Measurements from ENCODE around the gene CGB5. TPM values are rescaled to one million over a fixed set of nuclear protein-coding genes. Genes with fewer than 3 reads are reported as not detected.
"Not testable (repeated sequence)": the region's sequence is repeated elsewhere in the genome, so short reads cannot be mapped to it uniquely, and the experiment has no call there.

The CGB5 gene
- total RNA-seq, 1 donor from 2014 or later, result not detected

DNA sequence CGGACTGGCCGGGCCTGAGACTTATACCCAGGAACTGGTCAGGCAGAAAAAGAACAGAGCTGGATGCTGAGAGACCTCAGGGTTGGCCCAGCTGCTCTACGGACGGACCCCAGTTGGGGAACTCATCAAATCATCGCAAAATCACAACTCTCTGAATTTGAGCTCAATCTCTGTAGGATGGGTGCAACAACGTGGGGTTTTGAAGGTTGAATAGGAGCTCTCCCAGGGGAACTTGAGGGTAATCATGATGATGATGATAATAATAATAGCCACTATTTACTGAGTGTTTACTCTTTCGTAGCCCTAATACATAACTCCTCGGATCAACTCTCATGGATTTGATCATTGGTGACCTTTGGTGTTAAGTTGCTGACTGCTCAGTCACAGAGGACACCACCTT, 13.3 kb upstream of the CGB5 start:
- H3K4me1 ChIP-seq; DNase-seq (ENCODE audit: extremely low spot score in 2 of 2); H3K27me3 ChIP-seq; H3K4me3 ChIP-seq; H3K27ac ChIP-seq; intact Hi-C loops (cut with DNase I); H3K9me3 ChIP-seq; H3K36me3 ChIP-seq: not testable (repeated sequence)

DNA sequence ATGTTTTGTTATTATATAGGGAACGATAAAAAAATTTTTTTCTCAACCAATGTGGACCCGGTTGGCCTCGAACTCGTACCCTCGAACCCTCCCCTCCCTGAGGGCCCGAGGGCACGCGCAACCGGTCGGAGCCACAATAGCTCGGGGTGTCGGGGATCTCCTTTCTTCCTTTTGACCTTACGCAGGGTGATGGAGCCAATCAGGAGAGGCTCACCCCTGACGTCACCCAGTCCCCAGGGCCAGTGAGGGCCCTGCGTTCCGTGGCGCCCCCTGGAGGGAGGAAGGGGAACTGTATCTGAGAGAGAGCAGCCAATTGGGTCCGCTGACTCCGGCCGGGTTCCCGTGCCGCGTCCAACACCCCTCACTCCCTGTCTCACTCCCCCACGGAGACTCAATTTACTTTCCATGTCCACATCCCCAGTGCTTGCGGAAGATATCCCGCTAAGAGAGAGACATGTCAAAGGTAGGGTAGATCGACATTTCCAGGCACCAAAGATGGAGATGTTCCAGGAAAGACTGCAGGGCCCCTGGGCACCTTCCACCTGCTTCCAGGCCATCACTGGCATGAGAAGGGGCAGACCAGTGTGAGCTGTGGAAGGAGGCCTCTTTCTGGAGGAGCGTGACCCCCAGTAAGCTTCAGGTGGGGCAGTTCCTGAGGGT, 11.9 kb upstream of the CGB5 start, which contains the start of gene CGB2:
Gene CGB2 (plus strand): TSS at position 249 of the 660 bp plus-strand sequence. CDS start 206 bp downstream, at position 455.
- H3K36me3 ChIP-seq; H3K4me1 ChIP-seq; H3K27ac ChIP-seq; H3K9me3 ChIP-seq; DNase-seq (ENCODE audit: extremely low spot score in 2 of 2); H3K4me3 ChIP-seq; H3K27me3 ChIP-seq; intact Hi-C loops (cut with DNase I): not testable (repeated sequence)

- H3K4me3 ChIP-seq; H3K36me3 ChIP-seq; H3K4me1 ChIP-seq; intact Hi-C loops (cut with DNase I); H3K9me3 ChIP-seq; H3K27me3 ChIP-seq; DNase-seq (ENCODE audit: extremely low spot score in 2 of 2); H3K27ac ChIP-seq: not testable (repeated sequence)
Observed at GRCh38 chr19:49036815-49037214, 6.8 kb upstream of the CGB5 start, which contains the start of gene CGB1. CGB1 (minus strand) TSS chr19:49036895; CDS start chr19:49036711, 184 bp downstream.

DNA sequence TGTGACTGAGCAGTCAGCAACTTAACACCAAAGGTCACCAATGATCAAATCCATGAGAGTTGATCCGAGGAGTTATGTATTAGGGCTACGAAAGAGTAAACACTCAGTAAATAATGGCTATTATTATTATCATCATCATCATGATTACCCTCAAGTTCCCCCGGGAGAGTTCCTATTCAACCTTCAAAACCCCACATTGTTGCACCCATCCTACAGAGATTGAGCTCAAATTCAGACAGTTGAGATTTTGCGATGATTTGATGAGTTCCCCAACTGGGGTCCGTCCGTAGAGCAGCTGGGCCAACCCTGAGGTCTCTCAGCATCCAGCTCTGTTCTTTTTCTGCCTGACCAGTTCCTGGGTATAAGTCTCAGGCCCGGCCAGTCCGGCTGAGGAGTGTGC, 5.5 kb upstream of the CGB5 start:
- H3K9me3 ChIP-seq; intact Hi-C loops (cut with DNase I): not testable (repeated sequence)

DNA sequence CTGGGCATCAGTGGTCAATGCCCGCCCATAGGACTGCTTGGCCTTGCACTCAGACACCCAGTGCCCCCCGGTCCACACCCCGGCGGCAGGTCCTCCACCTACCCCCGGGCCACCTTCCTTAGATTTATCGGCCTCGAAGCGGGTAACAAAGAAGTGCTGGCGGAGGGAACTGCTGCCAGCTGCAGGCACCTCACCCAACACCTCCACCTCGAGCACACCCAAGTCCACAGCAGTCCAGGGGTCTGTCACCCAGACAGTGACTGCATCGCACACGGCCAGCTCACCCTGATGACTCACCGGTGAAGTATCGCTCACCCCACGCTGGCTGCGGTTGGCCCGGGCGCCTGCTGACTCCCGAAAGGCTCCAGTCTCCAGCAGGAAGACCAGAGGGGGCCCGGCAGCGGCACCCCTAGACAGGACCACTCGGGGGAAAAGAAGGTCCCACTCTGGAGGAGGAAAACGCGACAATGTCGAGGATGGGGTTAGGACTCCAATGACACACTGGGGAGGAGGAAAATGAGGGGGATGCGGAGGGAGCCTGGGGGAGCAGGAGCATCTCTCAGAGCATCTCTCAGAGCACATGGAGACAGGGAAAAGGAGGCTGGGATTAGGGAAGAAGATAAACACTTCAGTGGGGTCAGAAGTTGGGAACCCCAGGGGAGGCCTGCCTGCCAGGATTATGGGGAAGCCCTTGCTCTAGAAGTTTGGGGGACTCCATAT, 4.9 kb upstream of the CGB5 start:
- H3K27ac ChIP-seq; H3K9me3 ChIP-seq; intact Hi-C loops (cut with DNase I); DNase-seq (ENCODE audit: extremely low spot score in 2 of 2); H3K4me3 ChIP-seq; H3K4me1 ChIP-seq; H3K27me3 ChIP-seq; H3K36me3 ChIP-seq: not testable (repeated sequence)

More for the DNA sequence above, 5.5 kb upstream of the CGB5 start:
- H3K27ac ChIP-seq; DNase-seq (ENCODE audit: extremely low spot score in 2 of 2); H3K27me3 ChIP-seq; H3K36me3 ChIP-seq; H3K4me1 ChIP-seq; H3K4me3 ChIP-seq: not testable (repeated sequence)

GRCh38 chr19:49039736-49040135, 3.9 kb upstream of the CGB5 start:
- H3K4me1 ChIP-seq; H3K27ac ChIP-seq; DNase-seq (ENCODE audit: extremely low spot score in 2 of 2); intact Hi-C loops (cut with DNase I); H3K4me3 ChIP-seq; H3K36me3 ChIP-seq; H3K27me3 ChIP-seq; H3K9me3 ChIP-seq: not testable (repeated sequence)

- Histone ChIP-seq H3K36me3 (no peaks in the 10 kb centered on the region), H3K9me3 (no peaks in the 10 kb centered on the region), H3K27me3 (no peaks in the 10 kb centered on the region), H3K27ac (no peak overlapping the region), H3K4me1 (no peaks in the 10 kb centered on the region), H3K4me3 (no peak overlapping the region)
- intact Hi-C loops (cut with DNase I), result no loop called here
- TF ChIP-seq CTCF (IDR thresholded peaks at IDR 0.05) (no peak), POLR2AphosphoS5 (IDR thresholded peaks at IDR 0.05; ENCODE audit: insufficient read depth in 1 of 2, low read depth in 1 of 2) (no peak), POLR2A (IDR thresholded peaks at IDR 0.05) (no peak)
- no peak for DNase-seq (ENCODE audit: extremely low spot score in 2 of 2)
Observed at GRCh38 chr19:49042177-49042576, 1.5 kb upstream of the CGB5 start.

DNA sequence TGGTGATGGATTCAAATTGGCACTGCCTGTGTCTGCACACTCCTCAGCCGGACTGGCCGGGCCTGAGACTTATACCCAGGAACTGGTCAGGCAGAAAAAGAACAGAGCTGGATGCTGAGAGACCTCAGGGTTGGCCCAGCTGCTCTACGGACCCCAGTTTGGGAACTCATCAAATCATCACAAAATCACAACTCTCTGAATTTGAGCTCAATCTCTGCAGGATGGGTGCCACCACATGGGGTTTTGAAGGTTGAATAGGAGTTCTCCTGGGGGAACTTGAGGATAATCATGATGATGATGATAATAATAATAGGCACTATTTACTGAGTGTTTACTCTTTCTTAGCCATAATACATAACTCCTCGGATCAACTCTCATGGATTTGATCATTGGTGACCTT, 982 bp upstream of the CGB5 start:
- DNase-seq (ENCODE audit: extremely low spot score in 2 of 2); H3K4me1 ChIP-seq; H3K27ac ChIP-seq; H3K27me3 ChIP-seq; H3K4me3 ChIP-seq; H3K9me3 ChIP-seq; H3K36me3 ChIP-seq; intact Hi-C loops (cut with DNase I): not testable (repeated sequence)

DNA sequence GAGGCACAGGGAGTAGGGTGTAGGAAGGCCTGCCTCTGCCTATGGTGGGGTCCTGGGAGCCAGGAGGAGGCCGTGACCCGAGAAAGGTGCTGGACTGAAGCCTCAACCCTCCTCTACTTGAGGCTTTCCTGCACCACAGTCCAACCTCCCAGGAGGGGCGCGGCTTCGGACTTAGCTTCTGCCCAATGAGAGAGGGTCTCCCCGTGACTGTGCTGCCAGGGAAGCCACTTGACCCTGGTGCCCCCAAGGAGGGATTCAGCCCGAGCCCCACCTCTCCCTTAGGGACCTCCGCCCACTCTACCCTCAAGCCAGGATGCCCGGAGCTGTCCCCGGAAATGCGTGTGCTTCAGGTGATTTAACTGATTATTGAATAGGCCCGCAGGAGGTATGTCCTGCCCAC, 5.4 kb downstream of the CGB5 start, which contains the start of gene CGB8:
Gene CGB8 (minus strand): TSS at position 101 of the 400 bp plus-strand sequence. CDS start 372 bp downstream, outside the sequence.
- H3K27me3 ChIP-seq; H3K4me3 ChIP-seq; H3K36me3 ChIP-seq; intact Hi-C loops (cut with DNase I); DNase-seq (ENCODE audit: extremely low spot score in 2 of 2); H3K27ac ChIP-seq; H3K9me3 ChIP-seq; H3K4me1 ChIP-seq: not testable (repeated sequence)

GRCh38 chr19:49049834-49050233, 6.2 kb downstream of the CGB5 start:
- H3K4me3 ChIP-seq; H3K27ac ChIP-seq; H3K9me3 ChIP-seq; H3K36me3 ChIP-seq; intact Hi-C loops (cut with DNase I); H3K4me1 ChIP-seq; H3K27me3 ChIP-seq; DNase-seq (ENCODE audit: extremely low spot score in 2 of 2): not testable (repeated sequence)

GRCh38 chr19:49050376-49051033, 6.9 kb downstream of the CGB5 start:
- H3K4me3 ChIP-seq; H3K9me3 ChIP-seq; H3K27ac ChIP-seq; DNase-seq (ENCODE audit: extremely low spot score in 2 of 2); H3K36me3 ChIP-seq; H3K4me1 ChIP-seq; H3K27me3 ChIP-seq; intact Hi-C loops (cut with DNase I): not testable (repeated sequence)

Data from vagina (tissue), 2 donors.